NCI-H1105 (cell line): ENCODE data around the gene ARL4A.

Source experiments
- DNase-seq: peaks from one replicate; lab custom pipeline; 2025; lab: John Stamatoyannopoulos, UW

ARL4A gene

GRCh38 chr7:12703881-12704280, 16.4 kb downstream of the ARL4A start:
- DNase-seq: no peak

- no peak for DNase-seq
These were observed 18.4 kb downstream of the ARL4A start for GRCh38 chr7:12705878-12706277.

- no peak for DNase-seq
These were observed 19.6 kb downstream of the ARL4A start for GRCh38 chr7:12706900-12707536.

GRCh38 chr7:12708314-12708713, 20.9 kb downstream of the ARL4A start:
- DNase-seq: no peak

- no peak for DNase-seq
These were observed 22.5 kb downstream of the ARL4A start for GRCh38 chr7:12709726-12710502.

- DNase-seq: no peak
These were observed 23.7 kb downstream of the ARL4A start for GRCh38 chr7:12711124-12711523.

- DNase-seq: peak; percentile 77
These were observed 24.8 kb downstream of the ARL4A start for GRCh38 chr7:12712236-12712635.

- DNase-seq: no peak
These were observed 26.4 kb downstream of the ARL4A start for GRCh38 chr7:12713625-12714378.

- DNase-seq: no peak
These were observed 26.9 kb downstream of the ARL4A start for GRCh38 chr7:12714379-12714737.

GRCh38 chr7:12715372-12716133, 28.1 kb downstream of the ARL4A start:
- no peak for DNase-seq

GRCh38 chr7:12716134-12716681, 28.8 kb downstream of the ARL4A start:
- DNase-seq: no peak

GRCh38 chr7:12716722-12717121, 29.3 kb downstream of the ARL4A start:
- DNase-seq: no peak

GRCh38 chr7:12719141-12719919, 31.9 kb downstream of the ARL4A start:
- DNase-seq: no peak

- DNase-seq: no peak
These were observed 32.8 kb downstream of the ARL4A start for GRCh38 chr7:12719981-12720865.

GRCh38 chr7:12721286-12721830, 33.9 kb downstream of the ARL4A start:
- no peak for DNase-seq

- no peak for DNase-seq
These were observed 34.7 kb downstream of the ARL4A start for GRCh38 chr7:12722136-12722535.

GRCh38 chr7:12722636-12723605, 35.5 kb downstream of the ARL4A start:
- no peak for DNase-seq

GRCh38 chr7:12725575-12726316, 38.3 kb downstream of the ARL4A start:
- no peak for DNase-seq
